Measurements from ENCODE around the gene SLC46A3.

Gene SLC46A3

DNA sequence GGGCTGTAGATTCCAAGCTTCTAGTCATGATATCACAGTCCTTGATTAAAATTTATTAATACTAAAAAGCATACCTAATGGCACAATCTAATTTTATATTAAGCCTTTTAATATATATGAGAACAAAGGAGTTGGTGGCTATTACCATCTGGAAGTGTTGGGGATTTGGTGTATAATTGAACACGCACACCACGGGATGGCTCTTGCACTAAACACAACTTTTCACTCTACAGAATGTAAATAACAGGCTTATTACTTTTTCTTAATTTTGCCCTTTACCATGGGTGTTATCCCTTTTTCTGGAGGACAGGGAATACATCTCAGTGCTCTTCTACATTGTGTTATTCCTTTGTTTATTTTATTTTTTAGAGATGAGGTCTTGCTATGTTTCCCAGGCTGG is 38.2 kb downstream of the SLC46A3 start:
- DNase-seq (ENCODE audit: low read depth): no peak

DNA sequence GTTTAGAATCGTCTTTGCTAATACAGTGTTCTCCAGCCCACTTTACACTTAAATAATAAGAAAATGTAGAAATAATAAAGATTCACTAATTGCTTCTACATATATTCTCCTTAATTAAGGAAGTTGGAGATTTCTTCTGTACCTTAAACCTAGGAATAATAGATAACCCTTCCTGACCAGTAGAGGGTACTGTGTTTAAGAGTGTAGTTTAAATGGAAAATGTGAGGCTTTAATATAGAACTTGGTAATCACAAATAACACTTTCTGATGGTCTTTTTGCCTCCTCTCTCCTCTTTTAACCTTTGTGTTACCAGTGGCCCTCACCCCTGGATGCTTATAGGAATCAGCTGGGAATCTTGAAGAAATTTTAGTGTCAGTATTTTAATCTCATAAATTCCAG is 39.1 kb downstream of the SLC46A3 start:
- no peak for DNase-seq (ENCODE audit: low read depth)

DNA sequence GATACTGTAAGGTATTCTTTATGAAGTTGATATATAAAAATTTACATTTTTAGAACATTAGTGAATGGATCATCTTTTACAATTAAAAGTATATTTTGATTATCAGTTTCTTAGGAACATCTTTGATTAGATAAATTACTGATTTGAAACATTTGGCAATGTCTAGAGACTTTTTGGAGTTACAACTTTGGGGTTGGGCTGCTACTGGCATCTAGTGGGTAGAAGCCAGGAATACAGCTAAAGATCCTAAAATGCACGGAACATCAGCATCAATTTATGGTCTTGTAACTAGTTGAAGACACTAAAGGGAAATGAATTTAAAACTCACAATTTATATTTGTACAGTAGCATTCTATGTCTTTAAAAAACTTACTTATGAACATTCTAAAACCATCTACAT is 40.0 kb downstream of the SLC46A3 start:
- DNase-seq (ENCODE audit: low read depth): no peak

- no peak for DNase-seq (ENCODE audit: low read depth)
Measured at GRCh38 chr13:28671126-28671792, 47.5 kb downstream of the SLC46A3 start.

GRCh38 chr13:28666897-28667488 is 51.8 kb downstream of the SLC46A3 start:
- DNase-seq (ENCODE audit: low read depth): no peak

DNA sequence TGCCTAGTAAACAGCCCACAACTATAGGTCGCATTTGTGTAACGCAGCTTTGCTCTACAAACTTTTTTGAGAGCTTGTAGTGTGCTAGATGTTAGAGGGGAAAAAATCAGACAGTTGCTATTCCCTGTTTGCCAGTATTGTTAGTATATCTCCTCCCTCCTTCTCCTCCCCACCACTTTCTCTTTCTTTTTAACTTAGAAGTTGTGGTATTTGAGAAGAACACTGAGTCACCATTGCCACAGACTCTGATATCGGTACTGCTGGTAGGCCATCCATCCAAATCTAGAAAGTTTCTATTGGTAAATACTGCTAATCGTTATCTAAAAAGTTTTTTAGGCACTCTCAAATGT is 59.2 kb downstream of the SLC46A3 start:
- DNase-seq (ENCODE audit: low read depth): no peak

DNA sequence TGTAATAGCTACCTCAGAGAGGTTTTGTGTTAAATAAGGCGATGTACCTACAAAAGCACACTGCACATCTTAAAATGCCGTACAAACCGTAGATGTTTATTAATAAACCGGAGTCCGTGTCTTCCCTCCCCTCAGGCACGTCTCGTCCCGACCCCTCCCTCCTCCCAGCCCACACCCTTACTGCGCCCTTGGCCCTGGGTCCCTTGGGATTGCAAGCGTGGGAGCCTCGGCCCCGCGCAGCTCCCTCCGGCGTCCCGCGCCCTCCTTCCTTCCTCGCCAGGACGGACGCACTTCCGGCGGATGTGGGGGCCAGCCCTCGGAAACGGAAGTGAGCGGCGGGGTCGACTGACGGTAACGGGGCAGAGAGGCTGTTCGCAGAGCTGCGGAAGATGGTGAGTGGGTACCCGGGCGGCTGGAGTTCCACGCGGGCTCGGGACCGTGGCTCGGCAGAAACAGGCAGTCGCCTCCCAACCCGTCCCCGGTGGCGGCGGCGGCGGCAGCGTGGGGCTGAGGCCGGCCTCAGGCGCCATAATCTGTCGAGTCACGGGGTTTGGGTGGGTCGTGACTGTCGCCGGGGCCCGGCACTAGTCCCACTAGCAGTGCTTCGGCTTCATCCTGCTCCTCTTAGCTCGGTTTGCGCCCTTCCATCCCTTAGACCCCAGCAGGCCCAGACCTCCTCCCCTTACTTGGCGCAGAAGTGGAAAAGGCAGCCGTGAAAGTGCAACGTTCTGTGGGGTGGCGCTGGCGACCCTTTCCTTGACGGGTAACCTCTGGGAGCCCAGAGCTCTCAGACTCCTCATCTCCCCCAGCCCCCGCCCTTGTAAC is 59.8 kb downstream of the SLC46A3 start, which contains the start of gene POMP:
POMP (plus strand) TSS at position 335 of the 825 bp plus-strand sequence; CDS start at position 390, 55 bp downstream.
- DNase-seq (ENCODE audit: low read depth): no peak

- no peak for DNase-seq (ENCODE audit: low read depth)
Measured at GRCh38 chr13:28658539-28658795, 60.3 kb downstream of the SLC46A3 start.

- DNase-seq (ENCODE audit: low read depth): no peak
Measured at GRCh38 chr13:28657784-28658538, 60.8 kb downstream of the SLC46A3 start.

GRCh38 chr13:28655561-28655960 is 63.2 kb downstream of the SLC46A3 start:
- no peak for DNase-seq (ENCODE audit: low read depth)

- no peak for DNase-seq (ENCODE audit: low read depth)
Measured at GRCh38 chr13:28654276-28654675, 64.5 kb downstream of the SLC46A3 start.

GRCh38 chr13:28653111-28653510 is 65.7 kb downstream of the SLC46A3 start:
- no peak for DNase-seq (ENCODE audit: low read depth)

GRCh38 chr13:28651810-28652401 is 66.9 kb downstream of the SLC46A3 start:
- DNase-seq (ENCODE audit: low read depth): no peak

- DNase-seq (ENCODE audit: low read depth): no peak
Measured at GRCh38 chr13:28650284-28650683, 68.5 kb downstream of the SLC46A3 start.
